Omental fat pad (tissue), 4 donors: ENCODE results near the gene CYP27B1. TPM values are rescaled to one million over a fixed set of nuclear protein-coding genes. Genes with fewer than 3 reads are reported as not detected.
A peak's percentile ranks its signal among the peaks of the same experiment; 100 is the strongest.

Experiments used
- ATAC-seq: fragments of 150-250 bp; one replicate; pipeline ENCODE4 v1.9.1; 2016; ENCODE audit warnings: mild to moderate bottlenecking, moderate library complexity; ENCODE audit not compliant: low FRiP score
- DNase-seq: peaks from one replicate; pipeline ENCODE4 v3.0.0-alpha.2; 2019; ENCODE audit warnings: low spot score
- CTCF ChIP-seq, 3 donors: fragments of 450-650 bp; IDR thresholded peaks; one replicate each; pipeline ENCODE4 v1.5.1; 2016 to 2017; ENCODE audit warnings: antibody characterized with exemption in 3 of 3, mild to moderate bottlenecking in 3 of 3, moderate library complexity in 2 of 3
- total RNA-seq, 4 donors: library from RNA; depleted of rRNA; stranded (reverse); fragments of >200 nt; gene quantifications; one replicate each; pipeline ENCODE4 v1.1.0, GENCODE V29; 2016

The CYP27B1 gene
- total RNA-seq, 4 donors from 2014 or later: 0.19 to 5.6 (median 2.8) TPM; not detected in 1

DNA sequence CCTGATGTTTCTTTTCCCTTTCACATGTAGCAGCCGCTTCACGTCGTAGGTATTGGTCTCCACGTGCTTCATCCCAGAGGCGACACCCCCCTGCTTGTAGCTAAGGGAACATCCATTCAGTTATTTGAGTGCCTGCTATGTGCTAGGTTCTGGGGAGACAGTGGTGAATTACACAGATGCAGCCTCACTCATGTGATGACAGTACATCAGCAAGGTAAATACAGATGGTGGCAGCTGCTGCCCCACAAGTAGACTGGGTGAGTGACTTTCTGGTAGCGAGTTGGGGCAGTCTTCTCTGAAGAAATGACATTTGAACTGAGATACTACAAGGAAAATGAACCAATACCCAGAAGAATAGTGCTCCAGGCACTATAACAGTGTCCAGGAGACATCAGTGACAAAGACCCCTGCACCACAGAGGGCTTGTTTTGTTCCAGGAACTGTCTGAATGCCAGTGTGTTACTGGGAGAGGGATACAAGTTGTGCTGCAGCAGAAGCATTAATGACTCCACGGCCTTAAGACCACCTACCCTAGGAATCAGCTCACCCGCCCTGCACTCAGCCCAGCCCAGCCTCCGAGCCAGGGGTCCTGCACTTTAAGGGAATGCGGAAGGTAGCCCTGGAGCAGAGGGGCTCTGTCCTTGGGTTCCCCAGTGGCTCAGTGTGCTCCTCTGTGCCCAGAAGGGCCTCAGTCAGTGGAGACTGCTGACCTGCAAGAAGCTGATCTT is 44.3 kb upstream of the CYP27B1 start:
- TF ChIP-seq CTCF (IDR thresholded peaks at IDR 0.05): no peak
- no peak for ATAC-seq
- no peak for DNase-seq

DNA sequence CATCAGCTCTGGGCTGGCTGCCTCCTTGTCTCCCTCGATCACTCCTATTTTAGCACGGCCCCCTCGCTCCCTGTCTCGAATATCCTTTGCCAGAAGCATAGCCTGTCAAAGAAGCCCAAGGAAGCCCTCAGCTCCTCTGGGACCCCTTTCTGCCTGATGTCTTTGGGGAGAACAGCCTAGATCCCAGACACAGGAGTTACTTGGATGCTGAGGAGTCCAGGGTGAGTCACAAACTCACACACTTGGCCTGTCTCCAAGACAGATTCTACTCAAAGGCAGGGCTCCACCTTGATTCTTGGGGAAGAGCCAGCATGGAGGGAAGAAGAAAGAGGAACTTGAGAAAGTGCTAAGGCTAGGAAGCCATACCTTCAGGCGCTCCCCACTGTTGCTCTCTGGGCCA is 43.6 kb upstream of the CYP27B1 start:
- DNase-seq (no peak), ATAC-seq (peak; percentile 67)
- no peak for TF ChIP-seq CTCF (IDR thresholded peaks at IDR 0.05)

- TF ChIP-seq CTCF (IDR thresholded peaks at IDR 0.05): no peak
- DNase-seq (no peak), ATAC-seq (no peak)
Measured at GRCh38 chr12:57809425-57809824, 42.5 kb upstream of the CYP27B1 start.

DNA sequence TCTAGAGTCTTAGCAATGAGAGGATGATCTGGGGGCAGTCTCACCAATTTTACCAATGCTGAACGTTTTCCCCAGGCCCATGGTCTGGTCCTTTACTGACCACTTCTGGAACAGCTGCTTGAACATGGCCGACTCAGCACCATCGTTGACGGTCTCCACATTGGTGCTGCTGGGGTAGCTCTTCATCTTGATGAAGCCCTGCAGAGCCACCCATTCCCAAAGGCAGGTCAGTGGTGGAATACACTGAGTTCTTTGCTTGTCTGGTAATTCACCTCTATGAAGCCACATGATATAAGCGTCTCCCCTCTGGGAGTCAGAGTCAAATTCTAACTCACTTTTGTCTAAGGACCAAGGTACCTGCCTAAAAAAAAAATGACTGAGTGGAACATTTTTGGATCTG is 41.5 kb upstream of the CYP27B1 start:
- no peak for ATAC-seq
- DNase-seq: no peak
- no peak for TF ChIP-seq CTCF (IDR thresholded peaks at IDR 0.05)

- DNase-seq (no peak), ATAC-seq (no peak)
- no peak for TF ChIP-seq CTCF (IDR thresholded peaks at IDR 0.05)
Measured at GRCh38 chr12:57807285-57807684, 40.4 kb upstream of the CYP27B1 start.

DNA sequence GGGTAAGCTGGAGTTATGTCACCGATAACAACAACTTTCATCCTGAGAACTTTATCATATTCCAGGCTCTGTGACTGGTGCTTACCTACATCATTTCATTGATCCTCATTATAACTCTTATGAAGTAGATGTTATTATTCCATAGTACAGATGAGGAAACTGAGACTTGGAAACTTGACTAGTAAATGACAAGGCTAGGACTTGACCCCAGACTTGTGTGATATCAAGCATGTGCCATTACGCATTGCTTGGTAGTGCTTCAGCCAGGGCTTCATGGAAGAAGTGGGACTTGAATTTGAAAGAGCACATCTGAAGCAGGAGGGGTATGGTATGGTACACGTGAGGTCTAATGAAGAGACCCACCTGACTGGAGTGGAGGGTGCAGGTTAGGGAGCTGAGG is 39.8 kb upstream of the CYP27B1 start:
- DNase-seq (no peak), ATAC-seq (no peak)
- no peak for TF ChIP-seq CTCF (IDR thresholded peaks at IDR 0.05)

DNA sequence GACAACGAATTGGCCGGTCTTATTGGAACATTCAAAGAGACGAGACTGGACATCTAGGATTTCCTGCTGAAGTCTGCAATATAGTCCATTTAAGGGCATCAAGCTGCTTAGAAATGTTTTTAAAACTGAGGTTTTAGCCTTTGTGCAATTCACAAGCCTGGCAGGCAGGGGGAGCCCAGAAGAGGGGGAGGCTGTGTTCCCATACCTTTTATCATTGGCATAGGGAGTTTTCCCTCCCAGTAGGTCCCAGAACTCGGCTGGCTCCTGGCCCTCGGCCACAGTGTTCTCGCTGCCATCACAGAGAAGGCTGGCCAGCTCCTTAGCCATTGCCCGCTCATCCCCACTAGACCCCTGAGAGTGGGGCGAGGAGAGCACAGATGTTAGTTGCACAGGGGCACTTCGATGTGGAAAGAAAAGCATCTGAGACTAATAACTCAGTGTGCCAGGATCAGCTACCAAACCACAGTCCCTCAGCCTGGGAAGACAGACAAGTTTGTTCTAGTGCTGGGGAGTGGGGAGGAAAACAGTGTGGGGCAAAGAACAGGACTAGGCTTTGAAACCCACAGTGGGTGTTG is 36.5 kb upstream of the CYP27B1 start:
- ATAC-seq: peak; percentile 66
- DNase-seq: no peak
- peak in 1 of 3 donors; percentile 19 for TF ChIP-seq CTCF (IDR thresholded peaks at IDR 0.05)
